Measurements from ENCODE around the gene P2RY2.

The P2RY2 gene

GRCh38 chr11:73258104-73259035 is 40.3 kb downstream of the P2RY2 start:
- Histone ChIP-seq H3K9me3 (ENCODE audit: severe bottlenecking) (no peaks in the 10 kb centered on the region), H3K27ac (ENCODE audit: poor library complexity, severe bottlenecking) (peak overlapping the region; percentile 52), H3K4me1 (ENCODE audit: insufficient read depth, poor library complexity, severe bottlenecking) (peaks cover 7% of the 10 kb centered on the region), H3K27me3 (ENCODE audit: insufficient read depth, poor library complexity, severe bottlenecking) (no peaks in the 10 kb centered on the region), H3K36me3 (ENCODE audit: low read depth) (no peaks in the 10 kb centered on the region), H3K4me3 (ENCODE audit: severe bottlenecking) (no peak overlapping the region)
- no peak for TF ChIP-seq CTCF (IDR thresholded peaks at IDR 0.05; ENCODE audit: poor library complexity, severe bottlenecking)
- ATAC-seq (ENCODE audit: low read depth) (no peak), DNase-seq (ENCODE audit: low spot score) (no peak)

- no peaks in the 10 kb centered on the region for H3K27me3 ChIP-seq (ENCODE audit: insufficient read depth, poor library complexity, severe bottlenecking)
- H3K4me1 ChIP-seq (ENCODE audit: insufficient read depth, poor library complexity, severe bottlenecking): peaks cover 7% of the 10 kb centered on the region
- TF ChIP-seq CTCF (IDR thresholded peaks at IDR 0.05; ENCODE audit: poor library complexity, severe bottlenecking): no peak
- H3K27ac ChIP-seq (ENCODE audit: poor library complexity, severe bottlenecking): no peak overlapping the region
- DNase-seq (ENCODE audit: low spot score) (no peak), ATAC-seq (ENCODE audit: low read depth) (no peak)
- no peak overlapping the region for H3K4me3 ChIP-seq (ENCODE audit: severe bottlenecking)
- no peaks in the 10 kb centered on the region for H3K9me3 ChIP-seq (ENCODE audit: severe bottlenecking)
- H3K36me3 ChIP-seq (ENCODE audit: low read depth): no peaks in the 10 kb centered on the region
Measured at GRCh38 chr11:73259406-73260126, 41.5 kb downstream of the P2RY2 start.

- no peak for ATAC-seq (ENCODE audit: low read depth)
Measured at GRCh38 chr11:73260127-73260457, 42.0 kb downstream of the P2RY2 start.

GRCh38 chr11:73262851-73263495 is 44.9 kb downstream of the P2RY2 start:
- no peaks in the 10 kb centered on the region for H3K27me3 ChIP-seq (ENCODE audit: insufficient read depth, poor library complexity, severe bottlenecking)
- H3K4me3 ChIP-seq (ENCODE audit: severe bottlenecking): no peak overlapping the region
- no peak overlapping the region for H3K27ac ChIP-seq (ENCODE audit: poor library complexity, severe bottlenecking)
- H3K9me3 ChIP-seq (ENCODE audit: severe bottlenecking): no peaks in the 10 kb centered on the region
- H3K4me1 ChIP-seq (ENCODE audit: insufficient read depth, poor library complexity, severe bottlenecking): peaks cover 1% of the 10 kb centered on the region
- DNase-seq (ENCODE audit: low spot score) (no peak), ATAC-seq (ENCODE audit: low read depth) (peak; percentile 49)
- H3K36me3 ChIP-seq (ENCODE audit: low read depth): no peaks in the 10 kb centered on the region
- TF ChIP-seq CTCF (IDR thresholded peaks at IDR 0.05; ENCODE audit: poor library complexity, severe bottlenecking): no peak

More at GRCh38 chr11:73260127-73260457, 42.0 kb downstream of the P2RY2 start:
- no peak for DNase-seq (ENCODE audit: low spot score)
- H3K9me3 ChIP-seq (ENCODE audit: severe bottlenecking): no peaks in the 10 kb centered on the region
- no peaks in the 10 kb centered on the region for H3K27me3 ChIP-seq (ENCODE audit: insufficient read depth, poor library complexity, severe bottlenecking)
- H3K27ac ChIP-seq (ENCODE audit: poor library complexity, severe bottlenecking): no peak overlapping the region
- no peak for TF ChIP-seq CTCF (IDR thresholded peaks at IDR 0.05; ENCODE audit: poor library complexity, severe bottlenecking)
- H3K36me3 ChIP-seq (ENCODE audit: low read depth): no peaks in the 10 kb centered on the region
- peaks cover 7% of the 10 kb centered on the region for H3K4me1 ChIP-seq (ENCODE audit: insufficient read depth, poor library complexity, severe bottlenecking)
- H3K4me3 ChIP-seq (ENCODE audit: severe bottlenecking): no peak overlapping the region

All from RWPE2 (cell line).